GM18511 (cell line): Measurements from ENCODE around the gene PIEZO2.
A peak's percentile ranks its signal among the peaks of the same experiment; 100 is the strongest.
"Not testable (repeated sequence)": the region's sequence is repeated elsewhere in the genome, so short reads cannot be mapped to it uniquely, and the experiment has no call there.

Experiments
- ATAC-seq: cut with Tn5 transposase; IDR thresholded peaks from one replicate; pipeline ENCODE4 v1.9.1; 2021; ENCODE audit warnings: mild to moderate bottlenecking, moderate library complexity; ENCODE audit not compliant: unreplicated experiment

The PIEZO2 gene

GRCh38 chr18:11150271-11150615 is 874 bp upstream of the PIEZO2 start:
- no peak for ATAC-seq

GRCh38 chr18:11148680-11149440 is 509 bp downstream of the PIEZO2 start:
- peak; percentile 28 for ATAC-seq

GRCh38 chr18:11147962-11148679 is 1.2 kb downstream of the PIEZO2 start:
- ATAC-seq = no peak

- no peak for ATAC-seq
Observed at GRCh38 chr18:11147371-11147951, 1.9 kb downstream of the PIEZO2 start.

- no peak for ATAC-seq
Observed at GRCh38 chr18:11146947-11147345, 2.4 kb downstream of the PIEZO2 start.

GRCh38 chr18:11146238-11146946 is 3.0 kb downstream of the PIEZO2 start:
- no peak for ATAC-seq

- no peak for ATAC-seq
Observed at GRCh38 chr18:11145413-11146191, 3.8 kb downstream of the PIEZO2 start.

GRCh38 chr18:11137400-11137799 is 12.0 kb downstream of the PIEZO2 start:
- ATAC-seq = no peak

GRCh38 chr18:11136241-11136640 is 13.1 kb downstream of the PIEZO2 start:
- ATAC-seq = no peak

- ATAC-seq = no peak
Observed at GRCh38 chr18:11134940-11135339, 14.4 kb downstream of the PIEZO2 start.

GRCh38 chr18:11129059-11129458 is 20.3 kb downstream of the PIEZO2 start:
- ATAC-seq = not testable (repeated sequence)

- ATAC-seq = no peak
Observed at GRCh38 chr18:11125492-11126315, 23.7 kb downstream of the PIEZO2 start.

GRCh38 chr18:11124054-11124453 is 25.3 kb downstream of the PIEZO2 start:
- ATAC-seq = no peak

- ATAC-seq = no peak
Observed at GRCh38 chr18:11121443-11121849, 27.9 kb downstream of the PIEZO2 start.

- ATAC-seq = no peak
Observed at GRCh38 chr18:11119959-11120587, 29.3 kb downstream of the PIEZO2 start.

GRCh38 chr18:11119550-11119949 is 29.8 kb downstream of the PIEZO2 start:
- ATAC-seq = no peak

- ATAC-seq = no peak
Observed at GRCh38 chr18:11118051-11118766, 31.2 kb downstream of the PIEZO2 start.

- ATAC-seq = no peak
Observed at GRCh38 chr18:11115276-11115675, 34.1 kb downstream of the PIEZO2 start.

GRCh38 chr18:11114653-11115052 is 34.7 kb downstream of the PIEZO2 start:
- ATAC-seq = no peak
